NCI-H748 treated with DMSO at 0.1 percent for 48 hours (cell line): ENCODE results near the gene MEIOB.
"Not testable (repeated sequence)": the region's sequence is repeated elsewhere in the genome, so short reads cannot be mapped to it uniquely, and the experiment has no call there.

Experiments used
- DNase-seq: peaks from one replicate; lab custom pipeline; 2025; lab: John Stamatoyannopoulos, UW

MEIOB gene

GRCh38 chr16:1876468-1876867 lies 4.5 kb upstream of the MEIOB start:
- DNase-seq, result no peak

GRCh38 chr16:1876066-1876465 lies 4.1 kb upstream of the MEIOB start:
- DNase-seq, result not testable (repeated sequence)

- no peak for DNase-seq
Measured at GRCh38 chr16:1874854-1875253, 2.9 kb upstream of the MEIOB start.

- DNase-seq, result no peak
Measured at GRCh38 chr16:1870365-1871082, 1.4 kb downstream of the MEIOB start.

DNA sequence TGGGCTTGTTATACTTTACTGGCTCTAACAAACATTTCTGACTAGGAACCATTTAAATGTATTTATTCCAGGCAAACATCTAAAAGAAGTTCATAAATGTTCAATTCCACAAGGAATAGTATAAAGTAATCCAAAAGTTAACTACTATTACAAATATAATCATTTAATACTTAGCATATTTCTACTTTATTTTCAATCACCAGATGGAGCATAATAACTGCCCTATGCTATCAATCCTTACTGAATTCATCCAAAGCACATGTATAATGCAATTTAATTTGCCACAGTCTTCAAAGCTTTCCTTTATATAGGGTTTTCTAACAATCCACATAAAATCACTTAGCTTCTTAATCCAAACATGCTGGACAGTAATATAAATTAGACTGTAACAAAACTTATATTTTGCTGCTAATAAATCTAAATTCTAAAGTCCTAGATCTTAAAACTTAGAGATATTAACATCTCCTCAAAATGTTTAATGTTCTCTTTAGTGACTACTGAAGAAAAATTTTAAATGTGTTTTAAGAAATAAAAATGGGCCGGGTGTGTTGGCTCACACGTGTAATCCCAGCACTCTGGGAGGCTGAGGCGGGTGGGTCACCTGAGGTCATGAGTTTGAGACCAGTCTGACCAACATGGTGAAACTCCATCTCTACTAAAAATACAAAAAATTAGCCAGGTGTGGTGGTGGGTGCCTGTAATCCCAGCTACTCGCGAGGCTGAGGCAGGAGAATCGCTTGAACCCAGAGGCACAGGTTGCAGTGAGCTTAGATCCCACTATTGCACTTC lies 5.9 kb downstream of the MEIOB start:
- DNase-seq, result no peak

- DNase-seq, result no peak
Measured at GRCh38 chr16:1863681-1864460, 8.1 kb downstream of the MEIOB start.

- DNase-seq, result no peak
Measured at GRCh38 chr16:1862394-1862793, 9.6 kb downstream of the MEIOB start.

DNA sequence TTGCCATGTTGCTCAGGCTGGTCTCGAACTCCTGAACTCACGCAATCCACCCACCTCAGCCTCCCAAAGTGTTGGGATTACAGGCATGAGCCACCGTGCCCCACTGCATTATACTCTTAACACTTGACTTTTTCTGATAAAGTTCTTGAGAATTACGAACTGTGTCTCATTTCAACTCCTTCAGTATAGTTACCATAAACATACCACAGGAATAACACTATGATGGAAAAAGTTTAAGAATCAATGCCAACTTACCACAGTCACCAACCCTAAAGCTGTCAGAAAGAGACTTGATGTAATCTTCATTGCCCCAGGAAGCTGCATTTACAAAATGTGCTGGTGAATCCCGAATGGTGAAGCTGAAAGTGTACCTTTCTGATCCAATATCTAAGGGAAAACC lies 10.2 kb downstream of the MEIOB start:
- DNase-seq, result no peak

GRCh38 chr16:1859650-1860049 lies 12.3 kb downstream of the MEIOB start:
- no peak for DNase-seq

DNA sequence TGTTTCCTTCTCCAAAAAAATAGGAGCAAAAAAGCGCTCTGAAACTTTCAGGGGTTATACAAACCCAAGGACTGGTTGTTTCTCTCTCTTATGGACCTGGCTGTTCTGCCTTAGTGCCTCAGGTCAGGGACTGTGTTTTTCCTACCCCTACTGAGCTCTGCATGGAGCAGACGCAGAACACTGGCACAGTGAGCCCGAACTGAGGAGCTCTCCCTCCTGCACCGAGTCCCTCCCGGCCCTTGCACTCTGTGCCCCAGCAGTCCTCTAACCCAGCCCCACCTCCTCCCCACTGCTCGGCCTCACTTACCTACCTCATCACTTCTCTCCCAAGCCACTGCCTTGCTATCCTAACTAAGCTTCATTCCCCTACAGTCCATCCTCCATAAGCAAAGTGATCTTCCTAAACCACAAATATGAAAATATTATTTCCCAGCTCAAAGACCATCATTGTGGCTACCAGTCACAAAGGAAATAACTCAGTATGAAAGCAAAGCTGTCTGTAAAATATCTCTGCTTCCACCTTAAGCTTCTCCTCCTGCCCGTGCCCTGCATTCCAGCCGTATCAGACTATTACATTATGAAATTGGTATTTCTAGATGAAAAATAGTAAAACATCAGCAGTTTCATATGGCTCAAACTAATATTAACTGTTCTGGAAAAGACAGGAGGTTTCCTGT lies 13.6 kb downstream of the MEIOB start:
- DNase-seq, result no peak

GRCh38 chr16:1857433-1858097 lies 14.4 kb downstream of the MEIOB start:
- DNase-seq, result no peak

GRCh38 chr16:1851793-1852192 lies 20.2 kb downstream of the MEIOB start:
- no peak for DNase-seq

DNA sequence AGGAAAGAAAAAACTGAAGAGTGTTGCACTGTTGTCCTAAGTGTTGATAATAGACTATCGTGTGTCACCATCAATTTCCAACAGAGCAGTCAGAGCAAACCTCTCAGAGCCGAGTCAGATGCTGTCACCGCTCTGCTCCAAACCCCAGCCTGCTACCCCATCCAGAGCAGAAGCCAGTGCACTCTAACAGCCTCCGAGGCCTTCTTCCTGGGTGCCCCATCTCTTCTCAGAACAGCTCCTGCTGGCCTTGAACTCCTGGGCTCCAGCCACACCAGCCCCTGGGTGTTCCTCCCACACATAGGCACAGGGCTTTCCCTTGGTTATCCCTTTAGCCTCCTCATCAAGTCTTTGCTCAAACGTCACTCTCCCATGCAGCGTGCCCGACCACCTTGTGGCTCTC lies 21.0 kb downstream of the MEIOB start:
- no peak for DNase-seq

- DNase-seq, result no peak
Measured at GRCh38 chr16:1846416-1846815, 25.5 kb downstream of the MEIOB start.

- DNase-seq, result no peak
Measured at GRCh38 chr16:1845985-1846384, 26.0 kb downstream of the MEIOB start.

GRCh38 chr16:1839554-1839953 lies 32.4 kb downstream of the MEIOB start:
- no peak for DNase-seq

DNA sequence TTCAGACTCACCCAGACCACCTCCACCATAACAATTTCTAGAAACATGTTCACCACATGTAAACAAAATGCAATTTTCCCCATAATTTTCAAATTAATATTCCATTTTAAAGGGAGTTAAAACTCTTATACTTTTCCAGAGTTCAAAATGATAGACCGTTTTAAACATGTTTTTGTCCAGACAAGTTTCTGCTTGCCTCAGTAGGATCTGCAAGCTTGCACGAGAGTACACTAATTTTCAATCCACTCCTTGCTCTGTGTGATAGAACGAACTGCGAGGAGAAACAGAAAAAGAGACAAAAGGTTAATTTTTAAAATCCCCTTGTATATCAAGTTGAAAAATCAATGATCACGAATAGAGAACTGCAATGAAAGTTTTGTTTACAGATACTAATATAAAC lies 37.9 kb downstream of the MEIOB start:
- DNase-seq, result no peak

DNA sequence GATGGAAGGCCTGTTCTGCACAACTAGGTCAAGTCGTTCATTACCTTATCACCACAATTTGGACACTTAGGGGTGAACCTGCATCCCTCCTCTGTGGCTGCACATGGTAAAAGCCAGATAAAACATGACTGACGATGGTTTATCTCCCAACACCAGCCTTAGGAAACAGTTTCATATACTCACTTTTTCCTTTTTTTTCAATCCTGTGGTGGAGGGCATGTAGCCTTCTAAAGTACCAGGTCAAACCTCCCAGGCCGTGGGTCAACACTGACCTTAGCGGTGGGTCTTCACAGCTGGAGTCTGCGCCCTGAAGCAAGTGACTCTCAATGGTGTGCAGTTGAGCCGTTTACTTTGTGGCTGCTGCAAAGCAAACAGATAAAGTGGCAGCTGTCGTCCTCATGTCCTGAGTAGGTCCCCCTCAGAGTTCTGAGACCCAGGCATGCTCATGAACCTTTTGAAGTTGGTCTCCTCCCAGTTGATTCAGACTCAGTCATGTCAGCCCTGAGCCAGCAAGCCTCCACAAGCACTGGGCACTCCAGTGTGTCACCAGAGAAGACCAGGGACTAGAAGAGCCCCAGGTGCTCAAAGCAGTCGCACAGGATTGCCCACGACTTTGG lies 39.0 kb downstream of the MEIOB start:
- no peak for DNase-seq

DNA sequence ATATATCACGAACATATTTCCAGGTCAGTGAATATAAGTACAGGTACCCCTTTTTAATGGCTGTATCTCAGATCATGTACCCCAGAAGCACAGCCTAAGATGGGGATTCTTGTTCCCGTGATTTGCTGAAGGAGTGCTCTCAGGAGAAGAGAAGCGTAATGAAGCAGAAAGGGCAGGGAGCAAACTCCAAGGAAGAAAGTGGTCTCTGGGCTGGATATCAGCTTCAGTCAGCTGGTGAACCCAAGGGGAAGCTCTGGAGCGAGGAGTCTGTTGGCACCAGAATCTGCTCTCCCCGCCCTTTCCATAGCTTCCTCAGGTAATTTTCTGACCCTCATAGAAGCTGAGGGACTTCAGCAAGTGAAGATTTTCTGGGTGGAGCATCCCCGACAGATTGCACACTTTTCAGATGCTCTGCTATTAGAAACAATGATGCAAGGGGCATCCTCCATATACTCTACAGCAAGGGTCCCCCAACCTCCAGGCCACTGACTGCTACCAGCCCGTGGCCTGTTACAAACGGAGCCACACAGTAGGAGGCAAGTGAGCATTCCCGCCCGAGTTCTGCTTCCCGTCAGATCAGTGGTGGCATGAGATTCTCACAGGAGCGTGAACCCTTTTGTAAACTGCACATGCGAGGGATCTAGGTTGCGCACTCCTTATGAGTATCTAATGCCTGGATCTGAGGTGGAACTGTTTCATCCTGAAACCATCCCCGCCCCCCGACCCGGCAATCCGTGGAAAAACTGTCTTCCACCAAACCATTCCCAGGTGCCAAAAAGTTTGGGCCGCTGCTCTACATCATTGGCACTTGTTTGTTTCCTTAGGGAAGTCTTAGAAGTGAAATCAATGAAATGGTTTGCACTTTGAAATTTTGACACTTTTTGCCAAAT lies 40.5 kb downstream of the MEIOB start:
- no peak for DNase-seq

DNA sequence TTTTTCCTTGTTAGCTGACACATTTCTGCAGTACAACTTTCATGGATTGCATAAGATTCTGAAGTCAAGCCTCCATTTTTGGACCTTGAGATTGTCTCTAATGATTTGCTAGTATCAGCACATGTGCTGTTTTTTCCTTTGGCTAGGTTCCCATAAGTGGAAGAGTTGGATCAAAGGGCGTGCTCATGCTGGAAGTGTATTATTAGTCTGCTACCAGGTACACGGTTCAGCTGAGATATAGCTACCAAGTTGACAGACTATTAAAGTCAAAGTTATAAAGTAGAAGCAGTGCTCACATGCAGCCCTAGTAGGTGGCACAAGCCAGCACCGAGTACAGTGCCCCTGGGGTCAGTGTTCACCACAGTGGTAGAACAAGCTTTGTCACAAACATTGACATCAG lies 41.8 kb downstream of the MEIOB start:
- no peak for DNase-seq
